ENCODE data around the gene SLC16A12. TPM values are rescaled to one million over a fixed set of nuclear protein-coding genes. Genes with fewer than 3 reads are reported as not detected.

The SLC16A12 gene
- total and polyA plus RNA-seq, 2 of the 13 experiments (the other 11 are each of a cell fraction or from before 2014, with no cell fraction given), result 0.02 TPM; not detected in 1

DNA sequence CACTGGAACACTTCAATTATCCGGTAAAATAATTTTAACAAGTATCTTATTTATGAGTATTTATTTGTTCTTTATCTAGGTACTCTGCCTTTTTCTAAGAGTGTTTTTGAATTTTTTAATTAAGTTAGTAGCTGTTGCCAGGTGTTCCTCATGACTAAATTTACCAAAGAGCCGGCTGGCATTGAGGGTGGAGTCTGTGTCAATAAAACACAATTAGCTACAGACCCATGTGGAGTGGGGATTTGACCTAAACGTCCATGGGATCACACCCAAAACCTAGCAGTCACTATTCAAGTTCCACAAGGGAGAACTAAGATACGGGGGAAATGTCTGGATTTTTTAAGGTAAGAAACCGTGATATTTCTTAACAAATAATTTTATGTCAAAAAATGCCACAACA is 9.8 kb downstream of the SLC16A12 start:
- no peak overlapping the region for H3K4me3 ChIP-seq (replicated peaks in 1 of 3; ENCODE audit: insufficient read depth in 1 of 3, low read depth in 2 of 3, low read length in 3 of 3)
- H3K27me3 ChIP-seq (ENCODE audit: control insufficient read depth in 1 of 2, insufficient read depth in 2 of 2, low read length in 2 of 2), result no peaks in the 10 kb centered on the region; a peak in 1 of 5 replicates
- no peak overlapping the region for H3K4me2 ChIP-seq (ENCODE audit: low read depth, low read length)
- ChIA-PET POLR2A (no interaction called here), CTCF (ENCODE audit: low intra/inter-chr PET ratio, low total read pairs) (no interaction called here)
- H3K36me3 ChIP-seq (replicated peaks in 1 of 2; ENCODE audit: control insufficient read depth in 1 of 2, insufficient read depth in 2 of 2, low read length in 2 of 2), result no peaks in the 10 kb centered on the region
- no peaks in the 10 kb centered on the region for H3K9me3 ChIP-seq (ENCODE audit: low read length)
- FAIRE-seq (no peak), ATAC-seq (no peak), DNase-seq (ENCODE audit: low spot score) (no peak)
- no peaks in the 10 kb centered on the region for H3K79me2 ChIP-seq (ENCODE audit: insufficient read depth, low read length)
- BruUV-seq (replicated peaks), result no TSS peak
- TF ChIP-seq SMARCE1 (IDR thresholded peaks at IDR 0.05; ENCODE audit: borderline replicate concordance) (no peak), E2F5 (CRISPR knock-in tag; conservative IDR thresholded peaks at IDR 0.05) (no peak), REPIN1 (CRISPR knock-in tag; IDR thresholded peaks at IDR 0.05; ENCODE audit: borderline replicate concordance, low read depth) (no peak), ZIK1 (CRISPR knock-in tag; IDR thresholded peaks at IDR 0.05; ENCODE audit: borderline replicate concordance, low read depth) (no peak), NRL (CRISPR knock-in tag; IDR thresholded peaks at IDR 0.05; ENCODE audit: borderline replicate concordance) (no peak), ZNF235 (CRISPR knock-in tag; IDR thresholded peaks at IDR 0.05; ENCODE audit: borderline replicate concordance) (no peak), HINFP (CRISPR knock-in tag; IDR thresholded peaks at IDR 0.05; ENCODE audit: low read depth) (no peak)
- TF ChIP-seq, protein P1, sequence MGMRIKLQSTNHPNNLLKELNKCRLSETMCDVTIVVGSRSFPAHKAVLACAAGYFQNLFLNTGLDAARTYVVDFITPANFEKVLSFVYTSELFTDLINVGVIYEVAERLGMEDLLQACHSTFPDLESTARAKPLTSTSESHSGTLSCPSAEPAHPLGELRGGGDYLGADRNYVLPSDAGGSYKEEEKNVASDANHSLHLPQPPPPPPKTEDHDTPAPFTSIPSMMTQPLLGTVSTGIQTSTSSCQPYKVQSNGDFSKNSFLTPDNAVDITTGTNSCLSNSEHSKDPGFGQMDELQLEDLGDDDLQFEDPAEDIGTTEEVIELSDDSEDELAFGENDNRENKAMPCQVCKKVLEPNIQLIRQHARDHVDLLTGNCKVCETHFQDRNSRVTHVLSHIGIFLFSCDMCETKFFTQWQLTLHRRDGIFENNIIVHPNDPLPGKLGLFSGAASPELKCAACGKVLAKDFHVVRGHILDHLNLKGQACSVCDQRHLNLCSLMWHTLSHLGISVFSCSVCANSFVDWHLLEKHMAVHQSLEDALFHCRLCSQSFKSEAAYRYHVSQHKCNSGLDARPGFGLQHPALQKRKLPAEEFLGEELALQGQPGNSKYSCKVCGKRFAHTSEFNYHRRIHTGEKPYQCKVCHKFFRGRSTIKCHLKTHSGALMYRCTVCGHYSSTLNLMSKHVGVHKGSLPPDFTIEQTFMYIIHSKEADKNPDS (CRISPR knock-in tag; IDR thresholded peaks at IDR 0.05), result no peak
- H4K20me1 ChIP-seq (ENCODE audit: insufficient read depth, low read length), result no peaks in the 10 kb centered on the region
- intact Hi-C loops (cut with micrococcal nuclease; ENCODE audit: unreplicated experiment) (no loop called here), in situ Hi-C loops (cut with HindIII; ENCODE audit: extremely low pct_ligation_motif_present, low pct_unique_long_range_greater_than_20kb) (no loop called here)
- WGBS (ENCODE audit: low lambda C conversion rate), result 36% methylated on average over 5 of the region's 5 CpGs
- H2AFZ ChIP-seq (ENCODE audit: low read length), result no peak overlapping the region
- H3K9ac ChIP-seq (ENCODE audit: insufficient read depth, low read depth, low read length), result no peak overlapping the region
- no peak overlapping the region for H3K27ac ChIP-seq (ENCODE audit: extremely low read length, insufficient read depth, low read length)
- H3K4me1 ChIP-seq (ENCODE audit: insufficient read depth, low read length), result no peaks in the 10 kb centered on the region
